Right lobe of liver (tissue), 4 donors: ENCODE results near the gene C19orf44.

Source experiments
- POLR2A ChIP-seq: fragments of 450-650 bp; IDR thresholded peaks from one replicate; pipeline ENCODE4 v1.6.1; 2017; ENCODE audit warnings: antibody characterized with exemption, mild to moderate bottlenecking
- TF ChIP-seq, protein P1 (sequence below), 4 donors: fragments of 200-600 bp in 3 of 4; fragments of 450-650 bp in 1 of 4; IDR thresholded peaks; one replicate each; pipeline versions ENCODE4 v1.5.1 to v1.8.0; 2016 to 2022; ENCODE audit warnings: antibody characterized with exemption in 4 of 4, mild to moderate bottlenecking in 2 of 4
- donor health status: DM: no; HTN: no; CAD: no.
- donor health status: DM: no; HTN: no; CAD: no.
- donor health status: DM: no; HTN: yes; CAD: no.

- TF ChIP-seq POLR2A: no peak
- TF ChIP-seq, protein P1, sequence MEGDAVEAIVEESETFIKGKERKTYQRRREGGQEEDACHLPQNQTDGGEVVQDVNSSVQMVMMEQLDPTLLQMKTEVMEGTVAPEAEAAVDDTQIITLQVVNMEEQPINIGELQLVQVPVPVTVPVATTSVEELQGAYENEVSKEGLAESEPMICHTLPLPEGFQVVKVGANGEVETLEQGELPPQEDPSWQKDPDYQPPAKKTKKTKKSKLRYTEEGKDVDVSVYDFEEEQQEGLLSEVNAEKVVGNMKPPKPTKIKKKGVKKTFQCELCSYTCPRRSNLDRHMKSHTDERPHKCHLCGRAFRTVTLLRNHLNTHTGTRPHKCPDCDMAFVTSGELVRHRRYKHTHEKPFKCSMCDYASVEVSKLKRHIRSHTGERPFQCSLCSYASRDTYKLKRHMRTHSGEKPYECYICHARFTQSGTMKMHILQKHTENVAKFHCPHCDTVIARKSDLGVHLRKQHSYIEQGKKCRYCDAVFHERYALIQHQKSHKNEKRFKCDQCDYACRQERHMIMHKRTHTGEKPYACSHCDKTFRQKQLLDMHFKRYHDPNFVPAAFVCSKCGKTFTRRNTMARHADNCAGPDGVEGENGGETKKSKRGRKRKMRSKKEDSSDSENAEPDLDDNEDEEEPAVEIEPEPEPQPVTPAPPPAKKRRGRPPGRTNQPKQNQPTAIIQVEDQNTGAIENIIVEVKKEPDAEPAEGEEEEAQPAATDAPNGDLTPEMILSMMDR (IDR thresholded peaks at IDR 0.05): no peak
Observed at GRCh38 chr19:16569609-16570320, 73.6 kb downstream of the C19orf44 start.
